Suprapubic skin (tissue), 4 donors: Measurements from ENCODE around the gene PHLDB3. TPM values are rescaled to one million over a fixed set of nuclear protein-coding genes. Genes with fewer than 3 reads are reported as not detected.

ENCODE experiments used
- DNase-seq, 2 donors: peaks; one replicate each; pipeline ENCODE4 v3.0.0-alpha.2; 2019; ENCODE audit warnings: low spot score in 2 of 2
- H3K27ac ChIP-seq: fragments of 200-600 bp; sonication (generic); one replicate; pipeline ENCODE4 v1.5.1; 2019
- H3K27me3 ChIP-seq: fragments of 200-600 bp; sonication (generic); one replicate; pipeline ENCODE4 v1.5.1; 2019
- H3K36me3 ChIP-seq: fragments of 200-600 bp; sonication (generic); one replicate; pipeline ENCODE4 v1.5.1; 2019
- H3K4me1 ChIP-seq: fragments of 200-600 bp; sonication (generic); one replicate; pipeline ENCODE4 v1.5.1; 2019
- H3K4me3 ChIP-seq: fragments of 200-600 bp; sonication (generic); one replicate; pipeline ENCODE4 v1.5.1; 2019; ENCODE audit warnings: mild to moderate bottlenecking
- H3K9me3 ChIP-seq: fragments of 200-600 bp; sonication (generic); one replicate; pipeline ENCODE4 v1.5.1; 2019
- EP300 ChIP-seq: sonication (generic); formaldehyde crosslinking; IDR thresholded peaks from one replicate; pipeline ENCODE4 v1.6.1; 2017; ENCODE audit warnings: antibody characterized with exemption
- POLR2A ChIP-seq, 2 donors: fragments of 450-650 bp; IDR thresholded peaks; one replicate each; pipeline ENCODE4 v1.6.1; 2017; ENCODE audit warnings: antibody characterized with exemption in 2 of 2, mild to moderate bottlenecking in 2 of 2, moderate library complexity in 2 of 2
- POLR2AphosphoS5 ChIP-seq, 3 donors: sonication (generic); formaldehyde crosslinking; IDR thresholded peaks; one replicate each; pipeline ENCODE4 v1.6.1; 2017; ENCODE audit warnings: antibody characterized with exemption in 3 of 3
- WGBS: methylation state at CpG from one replicate; pipeline ENCODE4 v1.1.5; 2018; 5-methylcytosine and 5-hydroxymethylcytosine counted together
- total RNA-seq, 4 donors: library from RNA; depleted of rRNA; stranded (reverse); fragments of >200 nt; gene quantifications; one replicate each; pipeline ENCODE4 v1.1.0, GENCODE V29; 2016
- TF ChIP-seq, protein P1 (sequence below), 2 donors: fragments of 200-600 bp in 1 of 2; fragments of 450-650 bp in 1 of 2; sonication (generic) in 1 of 2; IDR thresholded peaks; one replicate each; pipeline ENCODE4 v1.5.1; 2016 to 2019; ENCODE audit warnings: antibody characterized with exemption in 2 of 2, mild to moderate bottlenecking in 1 of 2, moderate library complexity in 1 of 2

PHLDB3 gene
- total RNA-seq, 4 donors from 2014 or later = 63.2 to 110 (median 72.2) TPM

DNA sequence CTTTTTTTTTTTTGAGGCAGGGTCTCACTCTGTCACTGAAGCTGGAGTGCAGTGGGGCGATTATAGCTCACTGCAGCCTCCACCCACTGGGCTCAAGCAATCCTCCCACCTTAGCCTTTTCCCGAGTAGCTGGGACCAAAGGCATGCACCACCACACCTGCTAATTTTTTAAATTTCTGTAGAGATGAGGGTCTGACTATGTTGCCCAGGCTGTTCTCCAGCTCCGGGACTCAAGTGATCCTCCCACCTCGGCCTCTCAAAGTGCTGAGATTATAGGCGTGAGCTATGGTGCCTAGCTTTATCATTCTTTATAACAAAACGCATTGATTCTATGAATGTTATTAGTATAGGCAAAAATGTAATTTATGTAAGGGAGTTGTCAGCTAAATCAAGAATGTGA, 21.3 kb downstream of the PHLDB3 start:
- 92% methylated on average over 6 of the region's 6 CpGs for WGBS
- DNase-seq = no peak
- H3K4me3 ChIP-seq = no peak overlapping the region
- TF ChIP-seq POLR2A (IDR thresholded peaks at IDR 0.05) = no peak
- H3K27ac ChIP-seq = no peak overlapping the region
- H3K9me3 ChIP-seq = no peaks in the 10 kb centered on the region
- peaks cover 8% of the 10 kb centered on the region for H3K36me3 ChIP-seq
- H3K4me1 ChIP-seq = no peaks in the 10 kb centered on the region
- no peaks in the 10 kb centered on the region for H3K27me3 ChIP-seq

- DNase-seq = no peak
- Histone ChIP-seq H3K4me3 (no peak overlapping the region), H3K4me1 (no peaks in the 10 kb centered on the region), H3K27ac (no peak overlapping the region), H3K36me3 (peaks cover 13% of the 10 kb centered on the region), H3K9me3 (no peaks in the 10 kb centered on the region), H3K27me3 (no peaks in the 10 kb centered on the region)
- WGBS = 84% methylated on average over 4 of the region's 4 CpGs
- TF ChIP-seq EP300 (no peak), POLR2A (IDR thresholded peaks at IDR 0.05) (no peak), POLR2AphosphoS5 (IDR thresholded peaks at IDR 0.05) (no peak)
- TF ChIP-seq, protein P1, sequence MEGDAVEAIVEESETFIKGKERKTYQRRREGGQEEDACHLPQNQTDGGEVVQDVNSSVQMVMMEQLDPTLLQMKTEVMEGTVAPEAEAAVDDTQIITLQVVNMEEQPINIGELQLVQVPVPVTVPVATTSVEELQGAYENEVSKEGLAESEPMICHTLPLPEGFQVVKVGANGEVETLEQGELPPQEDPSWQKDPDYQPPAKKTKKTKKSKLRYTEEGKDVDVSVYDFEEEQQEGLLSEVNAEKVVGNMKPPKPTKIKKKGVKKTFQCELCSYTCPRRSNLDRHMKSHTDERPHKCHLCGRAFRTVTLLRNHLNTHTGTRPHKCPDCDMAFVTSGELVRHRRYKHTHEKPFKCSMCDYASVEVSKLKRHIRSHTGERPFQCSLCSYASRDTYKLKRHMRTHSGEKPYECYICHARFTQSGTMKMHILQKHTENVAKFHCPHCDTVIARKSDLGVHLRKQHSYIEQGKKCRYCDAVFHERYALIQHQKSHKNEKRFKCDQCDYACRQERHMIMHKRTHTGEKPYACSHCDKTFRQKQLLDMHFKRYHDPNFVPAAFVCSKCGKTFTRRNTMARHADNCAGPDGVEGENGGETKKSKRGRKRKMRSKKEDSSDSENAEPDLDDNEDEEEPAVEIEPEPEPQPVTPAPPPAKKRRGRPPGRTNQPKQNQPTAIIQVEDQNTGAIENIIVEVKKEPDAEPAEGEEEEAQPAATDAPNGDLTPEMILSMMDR (IDR thresholded peaks at IDR 0.05) = no peak
Observed at GRCh38 chr19:43482193-43482592, 22.4 kb downstream of the PHLDB3 start.

DNA sequence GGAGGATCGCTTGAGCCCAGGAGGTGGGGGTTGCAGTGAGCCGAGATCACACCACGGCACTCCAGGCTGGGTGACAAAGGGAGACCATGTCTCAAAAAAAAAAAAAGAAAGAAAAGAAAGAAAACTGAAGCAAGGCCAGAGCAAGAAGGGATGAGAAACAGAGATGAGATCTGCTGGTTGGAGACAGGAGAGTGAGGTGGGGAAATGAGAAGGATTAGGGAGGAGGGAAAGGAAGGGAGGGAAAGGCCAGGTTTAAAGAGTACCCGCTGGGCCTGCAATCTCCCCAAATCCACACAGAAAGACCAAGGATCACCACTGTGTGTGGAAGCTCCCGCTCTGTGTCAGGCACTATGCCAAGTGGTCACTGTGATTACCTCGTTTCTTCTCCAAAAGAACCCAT, 22.8 kb downstream of the PHLDB3 start:
- Histone ChIP-seq H3K9me3 (no peaks in the 10 kb centered on the region), H3K27ac (no peak overlapping the region), H3K36me3 (peaks cover 13% of the 10 kb centered on the region), H3K27me3 (no peaks in the 10 kb centered on the region), H3K4me3 (no peak overlapping the region), H3K4me1 (no peaks in the 10 kb centered on the region)
- no peak for DNase-seq
- TF ChIP-seq EP300 = no peak
- no peak for TF ChIP-seq POLR2AphosphoS5 (IDR thresholded peaks at IDR 0.05)
- no peak for TF ChIP-seq POLR2A (IDR thresholded peaks at IDR 0.05)
- TF ChIP-seq, protein P1 (IDR thresholded peaks at IDR 0.05) = no peak
- 82% methylated on average over 6 of the region's 6 CpGs for WGBS

GRCh38 chr19:43480574-43480973, 24.0 kb downstream of the PHLDB3 start:
- no peaks in the 10 kb centered on the region for H3K27me3 ChIP-seq
- 89% methylated on average over 3 of the region's 3 CpGs for WGBS
- TF ChIP-seq EP300 (no peak), POLR2AphosphoS5 (IDR thresholded peaks at IDR 0.05) (no peak), POLR2A (IDR thresholded peaks at IDR 0.05) (no peak)
- TF ChIP-seq, protein P1 (IDR thresholded peaks at IDR 0.05) = no peak
- DNase-seq = no peak
- H3K36me3 ChIP-seq = peaks cover 13% of the 10 kb centered on the region
- H3K4me3 ChIP-seq = no peak overlapping the region
- H3K9me3 ChIP-seq = no peaks in the 10 kb centered on the region
- peaks cover 2% of the 10 kb centered on the region for H3K4me1 ChIP-seq
- no peak overlapping the region for H3K27ac ChIP-seq

DNA sequence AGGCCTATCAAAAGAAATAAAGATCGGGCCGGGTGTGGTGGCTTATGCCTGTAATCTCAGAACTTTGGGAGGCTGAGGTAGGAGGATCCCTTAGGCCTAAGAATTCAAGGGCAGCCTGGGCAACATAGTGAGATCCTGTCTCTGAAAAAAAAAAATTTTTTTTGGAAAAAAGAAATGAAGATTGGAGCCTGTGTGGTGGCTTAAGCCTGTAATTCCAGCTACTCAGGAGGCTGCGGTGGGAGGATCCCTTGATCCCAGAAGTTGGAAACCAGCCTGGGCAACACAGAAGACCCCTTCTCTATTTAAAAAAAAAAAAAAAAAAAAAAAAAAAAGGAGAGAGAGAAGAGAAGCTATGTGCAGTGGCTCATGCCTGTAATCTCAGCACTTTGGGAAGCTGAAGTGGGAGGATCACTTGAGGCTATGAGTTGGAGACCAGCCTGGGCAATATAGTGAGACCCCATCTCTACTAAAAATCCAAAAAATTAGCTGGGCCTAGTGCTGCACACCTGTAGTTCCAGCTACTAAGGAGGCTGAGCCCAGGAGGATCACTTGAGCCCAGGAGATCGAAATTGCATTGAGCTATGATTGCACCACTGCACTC, 24.5 kb downstream of the PHLDB3 start:
- Histone ChIP-seq H3K4me1 (peaks cover 7% of the 10 kb centered on the region), H3K36me3 (peaks cover 13% of the 10 kb centered on the region), H3K27ac (no peak overlapping the region), H3K9me3 (no peaks in the 10 kb centered on the region), H3K27me3 (no peaks in the 10 kb centered on the region), H3K4me3 (no peak overlapping the region)
- 95% methylated on average over 4 of the region's 4 CpGs for WGBS
- no peak for TF ChIP-seq POLR2A (IDR thresholded peaks at IDR 0.05)
- no peak for TF ChIP-seq POLR2AphosphoS5 (IDR thresholded peaks at IDR 0.05)
- TF ChIP-seq, protein P1 (IDR thresholded peaks at IDR 0.05) = no peak
- no peak for TF ChIP-seq EP300
- no peak for DNase-seq

DNA sequence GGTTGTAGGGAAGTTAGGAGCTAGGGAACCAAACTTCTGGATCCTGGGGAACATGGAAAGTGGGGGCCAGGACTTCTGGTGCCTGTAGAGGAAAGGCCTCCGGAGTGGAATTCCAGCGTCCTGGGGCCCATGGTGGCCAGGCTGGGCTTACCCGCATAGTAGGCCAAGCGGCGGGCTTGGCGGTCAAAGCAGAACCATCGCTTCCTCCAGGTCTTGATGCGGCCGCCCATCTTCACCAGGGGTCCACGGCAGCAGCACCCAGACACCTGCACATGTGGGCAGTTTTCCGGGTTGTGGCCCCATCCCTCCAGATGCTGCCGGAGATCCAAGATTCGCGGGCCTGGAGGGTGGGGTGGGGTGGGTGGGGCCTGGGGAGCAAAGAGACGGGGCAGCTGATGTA, 25.3 kb downstream of the PHLDB3 start:
- Histone ChIP-seq H3K36me3 (peaks cover 13% of the 10 kb centered on the region), H3K9me3 (no peaks in the 10 kb centered on the region), H3K4me3 (no peak overlapping the region), H3K27me3 (no peaks in the 10 kb centered on the region), H3K27ac (no peak overlapping the region), H3K4me1 (peaks cover 15% of the 10 kb centered on the region)
- TF ChIP-seq POLR2A (IDR thresholded peaks at IDR 0.05) (no peak), POLR2AphosphoS5 (IDR thresholded peaks at IDR 0.05) (no peak), EP300 (no peak)
- TF ChIP-seq, protein P1 (IDR thresholded peaks at IDR 0.05) = no peak
- 85% methylated on average over 15 of the region's 15 CpGs for WGBS
- no peak for DNase-seq
